DND-41 (cell line): ENCODE data around the gene GDI2.

Source experiments
- CTCF ChIP-seq: IDR thresholded peaks from 2 replicates; pipeline ENCODE4 v1.5.1; 2012; ENCODE audit warnings: borderline replicate concordance, low read length, moderate library complexity, mild to moderate bottlenecking; ENCODE audit not compliant: poor library complexity, severe bottlenecking; ENCODE audit errors: extremely low read depth
- EZH2 ChIP-seq: IDR thresholded peaks from 3 replicates; pipeline ENCODE4 v1.6.1; 2012; ENCODE audit warnings: borderline replicate concordance, low read depth, mild to moderate bottlenecking, moderate library complexity, low read length, inconsistent platforms; ENCODE audit not compliant: severe bottlenecking

- no peak for TF ChIP-seq CTCF
- no peak for TF ChIP-seq EZH2
These were observed 46.8 kb upstream of the GDI2 start for GRCh38 chr10:5860066-5860465.
